Measurements from ENCODE around the gene GRID2IP. TPM values are rescaled to one million over a fixed set of nuclear protein-coding genes. Genes with fewer than 3 reads are reported as not detected.

Gene GRID2IP
- total RNA-seq, 1 experiment from 2014 or later: not detected

GRCh38 chr7:6529643-6530042, 21.6 kb downstream of the GRID2IP start:
- ChIA-PET CTCF (interaction anchor here (0.7 kb wide), 1 partner anchor 62 kb away, joined by 3 read pairs; no protein-coding TSS in a partner anchor), POLR2A (ENCODE audit: low non-redundant PET) (no interaction called here)
- H3K27me3 ChIP-seq (replicated peaks; ENCODE audit: insufficient read depth, low read depth, low read length, poor library complexity): peaks cover 9% of the 10 kb centered on the region

GRCh38 chr7:6528401-6529130, 22.7 kb downstream of the GRID2IP start:
- Histone ChIP-seq H3K4me1 (ENCODE audit: insufficient read depth, low read length, poor library complexity, severe bottlenecking) (peaks cover 11% of the 10 kb centered on the region), H3K27ac (ENCODE audit: low read depth, low read length, poor library complexity, severe bottlenecking) (no peak overlapping the region), H3K27me3 (replicated peaks; ENCODE audit: insufficient read depth, low read depth, low read length, poor library complexity) (peaks cover 9% of the 10 kb centered on the region), H3K4me3 (ENCODE audit: low read depth, low read length, poor library complexity, severe bottlenecking) (no peak overlapping the region), H3K9me3 (ENCODE audit: low read depth, low read length, poor library complexity, severe bottlenecking) (no peaks in the 10 kb centered on the region), H3K36me3 (ENCODE audit: insufficient read depth, low read length, poor library complexity, severe bottlenecking) (no peaks in the 10 kb centered on the region)
- intact Hi-C loops (cut with micrococcal nuclease; ENCODE audit: unreplicated experiment): no loop called here
- BruUV-seq (replicated peaks): no TSS peak
- ChIA-PET CTCF (no interaction called here), POLR2A (ENCODE audit: low non-redundant PET) (no interaction called here)
- no peak for DNase-seq (ENCODE audit: low spot score)
- no peak for TF ChIP-seq EZH2 (IDR thresholded peaks at IDR 0.05; ENCODE audit: borderline replicate concordance, low read depth, low read length, poor library complexity, severe bottlenecking)
- TF ChIP-seq, protein P1, sequence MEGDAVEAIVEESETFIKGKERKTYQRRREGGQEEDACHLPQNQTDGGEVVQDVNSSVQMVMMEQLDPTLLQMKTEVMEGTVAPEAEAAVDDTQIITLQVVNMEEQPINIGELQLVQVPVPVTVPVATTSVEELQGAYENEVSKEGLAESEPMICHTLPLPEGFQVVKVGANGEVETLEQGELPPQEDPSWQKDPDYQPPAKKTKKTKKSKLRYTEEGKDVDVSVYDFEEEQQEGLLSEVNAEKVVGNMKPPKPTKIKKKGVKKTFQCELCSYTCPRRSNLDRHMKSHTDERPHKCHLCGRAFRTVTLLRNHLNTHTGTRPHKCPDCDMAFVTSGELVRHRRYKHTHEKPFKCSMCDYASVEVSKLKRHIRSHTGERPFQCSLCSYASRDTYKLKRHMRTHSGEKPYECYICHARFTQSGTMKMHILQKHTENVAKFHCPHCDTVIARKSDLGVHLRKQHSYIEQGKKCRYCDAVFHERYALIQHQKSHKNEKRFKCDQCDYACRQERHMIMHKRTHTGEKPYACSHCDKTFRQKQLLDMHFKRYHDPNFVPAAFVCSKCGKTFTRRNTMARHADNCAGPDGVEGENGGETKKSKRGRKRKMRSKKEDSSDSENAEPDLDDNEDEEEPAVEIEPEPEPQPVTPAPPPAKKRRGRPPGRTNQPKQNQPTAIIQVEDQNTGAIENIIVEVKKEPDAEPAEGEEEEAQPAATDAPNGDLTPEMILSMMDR (conservative IDR thresholded peaks at IDR 0.05; ENCODE audit: low read depth, low read length): no peak

More at GRCh38 chr7:6529643-6530042, 21.6 kb downstream of the GRID2IP start:
- no peaks in the 10 kb centered on the region for H3K9me3 ChIP-seq (ENCODE audit: low read depth, low read length, poor library complexity, severe bottlenecking)
- TF ChIP-seq, protein P1 (conservative IDR thresholded peaks at IDR 0.05; ENCODE audit: low read depth, low read length): no peak
- TF ChIP-seq EZH2 (IDR thresholded peaks at IDR 0.05; ENCODE audit: borderline replicate concordance, low read depth, low read length, poor library complexity, severe bottlenecking): no peak
- H3K4me1 ChIP-seq (ENCODE audit: insufficient read depth, low read length, poor library complexity, severe bottlenecking): peaks cover 11% of the 10 kb centered on the region
- BruUV-seq (replicated peaks): no TSS peak
- no peak for DNase-seq (ENCODE audit: low spot score)
- no peaks in the 10 kb centered on the region for H3K36me3 ChIP-seq (ENCODE audit: insufficient read depth, low read length, poor library complexity, severe bottlenecking)
- no peak overlapping the region for H3K4me3 ChIP-seq (ENCODE audit: low read depth, low read length, poor library complexity, severe bottlenecking)
- intact Hi-C loops (cut with micrococcal nuclease; ENCODE audit: unreplicated experiment): no loop called here
- no peak overlapping the region for H3K27ac ChIP-seq (ENCODE audit: low read depth, low read length, poor library complexity, severe bottlenecking)

- BruUV-seq (replicated peaks): no TSS peak
- peaks cover 11% of the 10 kb centered on the region for H3K4me1 ChIP-seq (ENCODE audit: insufficient read depth, low read length, poor library complexity, severe bottlenecking)
- no peak for DNase-seq (ENCODE audit: low spot score)
- intact Hi-C loops (cut with micrococcal nuclease; ENCODE audit: unreplicated experiment): no loop called here
- CTCF ChIA-PET: no interaction called here
- no peaks in the 10 kb centered on the region for H3K36me3 ChIP-seq (ENCODE audit: insufficient read depth, low read length, poor library complexity, severe bottlenecking)
- peaks cover 9% of the 10 kb centered on the region for H3K27me3 ChIP-seq (replicated peaks; ENCODE audit: insufficient read depth, low read depth, low read length, poor library complexity)
- no peak for TF ChIP-seq EZH2 (IDR thresholded peaks at IDR 0.05; ENCODE audit: borderline replicate concordance, low read depth, low read length, poor library complexity, severe bottlenecking)
- TF ChIP-seq, protein P1 (conservative IDR thresholded peaks at IDR 0.05; ENCODE audit: low read depth, low read length): no peak
- POLR2A ChIA-PET (ENCODE audit: low non-redundant PET): no interaction called here
- no peak overlapping the region for H3K27ac ChIP-seq (ENCODE audit: low read depth, low read length, poor library complexity, severe bottlenecking)
- peak overlapping the region; percentile 43 for H3K4me3 ChIP-seq (ENCODE audit: low read depth, low read length, poor library complexity, severe bottlenecking)
- H3K9me3 ChIP-seq (ENCODE audit: low read depth, low read length, poor library complexity, severe bottlenecking): no peaks in the 10 kb centered on the region
These were observed 24.3 kb downstream of the GRID2IP start for GRCh38 chr7:6526997-6527378.
